HepG2 (cell line): ENCODE results near the gene PTMA. TPM values are rescaled to one million over a fixed set of nuclear protein-coding genes. Genes with fewer than 3 reads are reported as not detected.

ENCODE experiments used
- ARID5B ChIP-seq: IDR thresholded peaks from 2 replicates; pipeline ENCODE4 v1.4.0; 2020; ENCODE audit warnings: mild to moderate bottlenecking, missing genetic modification reagents
- FIP1L1 ChIP-seq: fragments of 200-400 bp; formaldehyde crosslinking; IDR thresholded peaks from 2 replicates; pipeline ENCODE4 v1.6.1; 2018; ENCODE audit warnings: low read depth, mild to moderate bottlenecking, low read length, moderate library complexity, borderline replicate concordance; ENCODE audit not compliant: insufficient read depth
- HNRNPLL ChIP-seq: fragments of 200-400 bp; formaldehyde crosslinking; IDR thresholded peaks from 2 replicates; pipeline ENCODE4 v1.6.1; 2017; ENCODE audit warnings: mild to moderate bottlenecking, low read depth, low read length; ENCODE audit not compliant: poor library complexity, severe bottlenecking
- KDM2A ChIP-seq: sonication (generic); formaldehyde crosslinking; IDR thresholded peaks from 2 replicates; pipeline ENCODE4 v1.4.0; 2020; ENCODE audit warnings: low read depth, missing genetic modification reagents, borderline replicate concordance
- KLF6 ChIP-seq: IDR thresholded peaks from 2 replicates; pipeline ENCODE4 v1.8.0; 2016; ENCODE audit warnings: missing biosample characterization, missing genetic modification reagents
- MTA1 ChIP-seq: sonication (generic); formaldehyde crosslinking; IDR thresholded peaks from 2 replicates; pipeline ENCODE4 v1.4.0; 2020; ENCODE audit warnings: missing genetic modification reagents, mild to moderate bottlenecking, borderline replicate concordance
- MTERF4 ChIP-seq: sonication (generic); formaldehyde crosslinking; IDR thresholded peaks from 2 replicates; pipeline ENCODE4 v1.8.0; 2023; ENCODE audit warnings: mild to moderate bottlenecking, missing genetic modification reagents
- MXD4 ChIP-seq: IDR thresholded peaks from 2 replicates; pipeline ENCODE4 v1.6.1; 2016; ENCODE audit warnings: mild to moderate bottlenecking, missing biosample characterization, missing genetic modification reagents
- NFKBIZ ChIP-seq: IDR thresholded peaks from 2 replicates; pipeline ENCODE4 v1.6.1; 2018; ENCODE audit warnings: missing genetic modification reagents, missing compliant biosample characterization
- NR1H2 ChIP-seq: sonication (generic); formaldehyde crosslinking; IDR thresholded peaks from 2 replicates; pipeline ENCODE4 v1.8.1; 2022; ENCODE audit warnings: low read depth, missing genetic modification reagents, borderline replicate concordance
- PHB2 ChIP-seq: fragments of 450-650 bp; IDR thresholded peaks from 2 replicates; pipeline ENCODE4 v1.6.1; 2018; ENCODE audit not compliant: partially characterized antibody
- PHF21A ChIP-seq: sonication (generic); formaldehyde crosslinking; IDR thresholded peaks from 2 replicates; pipeline ENCODE4 v1.5.0; 2020; ENCODE audit warnings: mild to moderate bottlenecking, missing genetic modification reagents
- SP4 ChIP-seq: sonication (generic); formaldehyde crosslinking; IDR thresholded peaks from 2 replicates; pipeline ENCODE4 v1.8.1; 2023; ENCODE audit warnings: mild to moderate bottlenecking, missing genetic modification reagents
- THAP11 ChIP-seq: IDR thresholded peaks from 2 replicates; pipeline ENCODE4 v1.6.1; 2016; ENCODE audit warnings: missing biosample characterization, missing genetic modification reagents
- ZFP90 ChIP-seq: sonication (generic); formaldehyde crosslinking; IDR thresholded peaks from 2 replicates; pipeline ENCODE4 v1.8.0; 2022; ENCODE audit warnings: missing genetic modification reagents, mild to moderate bottlenecking, inconsistent platforms, borderline replicate concordance
- ZMAT5 ChIP-seq: sonication (generic); formaldehyde crosslinking; IDR thresholded peaks from 2 replicates; pipeline ENCODE4 v1.5.0; 2020; ENCODE audit warnings: mild to moderate bottlenecking, low read depth, missing genetic modification reagents, borderline replicate concordance
- ZNF264 ChIP-seq: sonication (generic); formaldehyde crosslinking; IDR thresholded peaks from 2 replicates; pipeline ENCODE4 v1.4.0; 2020; ENCODE audit warnings: missing genetic modification reagents
- ZNF333 ChIP-seq: sonication (generic); formaldehyde crosslinking; IDR thresholded peaks from 2 replicates; pipeline ENCODE4 v1.4.0; 2020; ENCODE audit warnings: mild to moderate bottlenecking, missing genetic modification reagents, borderline replicate concordance
- ZNF550 ChIP-seq: sonication (generic); formaldehyde crosslinking; IDR thresholded peaks from 2 replicates; pipeline ENCODE4 v1.4.0; 2020; ENCODE audit warnings: mild to moderate bottlenecking, missing genetic modification reagents, borderline replicate concordance
- ZNF597 ChIP-seq: sonication (generic); formaldehyde crosslinking; IDR thresholded peaks from 2 replicates; pipeline ENCODE4 v1.5.0; 2020; ENCODE audit warnings: missing genetic modification reagents
- ZNF644 ChIP-seq: IDR thresholded peaks from 2 replicates; pipeline ENCODE4 v1.6.1; 2016; ENCODE audit warnings: low read depth
- ZNF781 ChIP-seq: sonication (generic); formaldehyde crosslinking; IDR thresholded peaks from 2 replicates; pipeline ENCODE4 v1.5.1; 2020; ENCODE audit warnings: borderline replicate concordance, mild to moderate bottlenecking, missing genetic modification reagents; ENCODE audit errors: not compliant biosample characterization
- ZNF816 ChIP-seq: sonication (generic); formaldehyde crosslinking; IDR thresholded peaks from 2 replicates; pipeline ENCODE4 v1.8.0; 2022; ENCODE audit warnings: missing genetic modification reagents, mild to moderate bottlenecking, borderline replicate concordance
- polyA plus RNA-seq, 8 experiments: library from polyadenylated mRNA; depleted of rRNA in 3 of 8; stranded (reverse) in 7 of 8; unstranded in 1 of 8; fragments of >200 nt; fragmentation: Illumina TruSeq in 4 of 8; extraction: Trizol in 4 of 8; gene quantifications; 2 replicates each; pipeline versions ENCODE4 v1.2.1 to v1.2.3, GENCODE V29; 2011 to 2016; ENCODE audit warnings: low read depth in 4 of 8, missing spikeins in 1 of 8, mixed read lengths in 1 of 8; ENCODE audit not compliant: insufficient read depth in 1 of 8
- total RNA-seq, 5 experiments: library from RNA; depleted of rRNA; stranded (reverse); fragments of >200 nt; fragmentation: Illumina TruSeq; extraction: Trizol; gene quantifications; 2 replicates each; pipeline ENCODE4 v1.2.3, GENCODE V29; 2016; ENCODE audit warnings: low read depth in 1 of 5

PTMA gene
- total and polyA plus RNA-seq, 2 of the 13 experiments (the other 11 are each of a cell fraction or from before 2014, with no cell fraction given), result 190 to 1,086 TPM

GRCh38 chr2:231709981-231710798 is 1.9 kb downstream of the PTMA start (continued):
- peak; percentile 98 for TF ChIP-seq NR1H2
- peak; percentile 72 for TF ChIP-seq PHF21A (CRISPR knock-in tag)
- peak; percentile 89; the same call in 1 of the 2 replicates for TF ChIP-seq ZMAT5 (CRISPR knock-in tag)
- peak; percentile 83 for TF ChIP-seq HNRNPLL
- TF ChIP-seq THAP11 (CRISPR knock-in tag), result peak; percentile 82
- TF ChIP-seq ARID5B, result peak; percentile 72
- TF ChIP-seq ZNF550, result peak; percentile 94; the same call in 1 of the 2 replicates
- TF ChIP-seq ZNF781 (CRISPR knock-in tag), result peak; percentile 94
- peak; percentile 91; the same call in 1 of the 2 replicates for TF ChIP-seq ZFP90 (CRISPR knock-in tag)
- TF ChIP-seq ZNF597 (CRISPR knock-in tag), result no peak
- TF ChIP-seq SP4 (CRISPR knock-in tag), result peak; percentile 92
- TF ChIP-seq KLF6 (CRISPR knock-in tag), result peak; percentile 99
- TF ChIP-seq KDM2A, result peak; percentile 78
- TF ChIP-seq ZNF264 (CRISPR knock-in tag), result peak; percentile 87
- peak; percentile 100 for TF ChIP-seq ZNF816 (CRISPR knock-in tag)
- peak; percentile 87; the same call in 1 of the 2 replicates for TF ChIP-seq MTA1 (CRISPR knock-in tag)
- TF ChIP-seq NFKBIZ, result peak; percentile 67; the same call in 1 of the 2 replicates
- TF ChIP-seq ZNF333, result peak; percentile 84
- TF ChIP-seq MXD4 (CRISPR knock-in tag), result peak; percentile 95
- no peak for TF ChIP-seq PHB2
- TF ChIP-seq MTERF4 (CRISPR knock-in tag), result peak; percentile 100
- TF ChIP-seq ZNF644, result no peak
- TF ChIP-seq FIP1L1, result no peak
